Body of pancreas (tissue), 4 donors: ENCODE results near the gene AOAH.

Source experiments
- CTCF ChIP-seq, 7 experiments: fragments of 450-650 bp in 4 of 7; fragments of 200-600 bp in 3 of 7; sonication (generic) in 3 of 7; IDR thresholded peaks; one replicate each; pipeline ENCODE4 v1.5.1; 2016 to 2019; ENCODE audit warnings: antibody characterized with exemption in 7 of 7
- POLR2A ChIP-seq, 3 donors: fragments of 450-650 bp; IDR thresholded peaks; one replicate each; pipeline ENCODE4 v1.6.1; 2016; ENCODE audit warnings: antibody characterized with exemption in 3 of 3, mild to moderate bottlenecking in 2 of 3

DNA sequence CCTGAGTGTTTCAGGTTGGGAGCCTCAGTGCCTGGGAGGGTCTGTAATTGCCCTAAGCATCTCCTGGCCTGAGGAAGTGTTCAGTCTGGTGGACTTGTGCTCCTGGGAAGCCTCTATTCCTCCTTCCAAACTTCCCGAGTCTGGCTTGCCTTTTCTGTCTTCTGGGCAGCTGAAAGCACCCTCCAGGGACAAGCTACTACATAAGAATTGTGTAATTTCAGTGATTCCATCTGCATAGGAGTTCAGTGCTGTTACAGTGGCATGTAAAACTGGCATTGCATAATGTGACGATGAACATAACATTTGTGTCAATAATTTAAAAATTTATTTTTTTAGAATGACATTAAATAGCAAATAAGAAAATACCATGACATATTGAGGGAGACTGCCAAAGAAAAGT is 109.3 kb downstream of the AOAH start:
- TF ChIP-seq POLR2A (IDR thresholded peaks at IDR 0.05) (no peak), CTCF (IDR thresholded peaks at IDR 0.05) (no peak)
